Fibroblast of peridontal ligament (primary cell): ENCODE results near the gene IZUMO1R.
"Not testable (repeated sequence)": the region's sequence is repeated elsewhere in the genome, so short reads cannot be mapped to it uniquely, and the experiment has no call there.

ENCODE experiments used
- DNase-seq: peaks from one replicate; pipeline ENCODE4 v3.0.0-alpha.2; 2010; ENCODE audit errors: extremely low read depth

Gene IZUMO1R

DNA sequence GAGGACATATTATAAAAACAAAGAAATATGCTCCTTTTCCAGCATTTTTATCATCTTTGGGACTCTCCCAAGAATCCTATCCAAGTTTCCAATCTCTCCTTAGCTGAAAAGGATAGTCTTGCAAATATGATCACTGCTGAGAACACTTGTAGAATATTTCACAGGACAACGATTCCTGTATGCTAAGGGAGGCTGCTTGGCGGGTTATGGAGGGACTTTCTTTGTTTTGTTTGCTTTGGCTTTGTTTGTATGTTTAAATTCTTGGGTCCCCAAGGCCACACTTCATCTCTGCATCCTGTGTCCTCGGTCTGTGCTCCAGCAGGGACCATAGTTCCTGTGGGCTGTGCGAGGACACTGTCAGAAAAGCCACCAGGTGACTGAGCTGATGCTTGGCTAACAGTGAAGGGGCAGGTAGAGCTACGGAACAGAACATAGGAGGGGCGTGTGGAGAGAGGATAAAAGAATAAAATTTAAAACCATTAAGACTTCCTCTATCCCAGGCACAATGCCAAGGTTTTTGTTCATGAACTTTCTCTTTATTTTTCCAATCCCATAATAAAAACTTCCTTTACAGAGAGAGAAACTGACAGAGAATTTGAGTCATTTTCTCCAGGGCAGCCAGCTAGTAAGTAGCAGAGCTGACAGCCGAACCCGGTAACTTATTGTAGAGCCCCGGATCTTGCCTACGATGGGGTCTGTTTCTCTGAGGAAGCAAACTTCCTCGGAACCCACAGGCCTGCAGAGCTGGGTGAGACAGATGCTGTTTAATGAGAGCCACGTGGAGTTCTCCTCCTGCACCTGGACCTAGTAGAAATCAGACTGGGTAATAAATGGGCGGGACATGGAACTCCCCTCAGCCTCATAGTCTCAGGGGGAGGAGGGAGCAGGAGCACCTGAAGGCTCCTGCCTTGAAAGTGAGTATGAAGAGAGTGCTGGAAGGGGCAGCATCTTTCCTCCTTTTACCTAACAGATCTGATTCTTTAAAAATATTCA, at the start of gene IZUMO1R:
IZUMO1R (plus strand) TSS at position 615 of the 993 bp plus-strand sequence. CDS start 1,057 bp downstream, outside the sequence.
- peak; percentile 24 for DNase-seq

- DNase-seq = no peak
These were observed 32.5 kb upstream of the IZUMO1R start for GRCh38 chr11:94271885-94272372.

DNA sequence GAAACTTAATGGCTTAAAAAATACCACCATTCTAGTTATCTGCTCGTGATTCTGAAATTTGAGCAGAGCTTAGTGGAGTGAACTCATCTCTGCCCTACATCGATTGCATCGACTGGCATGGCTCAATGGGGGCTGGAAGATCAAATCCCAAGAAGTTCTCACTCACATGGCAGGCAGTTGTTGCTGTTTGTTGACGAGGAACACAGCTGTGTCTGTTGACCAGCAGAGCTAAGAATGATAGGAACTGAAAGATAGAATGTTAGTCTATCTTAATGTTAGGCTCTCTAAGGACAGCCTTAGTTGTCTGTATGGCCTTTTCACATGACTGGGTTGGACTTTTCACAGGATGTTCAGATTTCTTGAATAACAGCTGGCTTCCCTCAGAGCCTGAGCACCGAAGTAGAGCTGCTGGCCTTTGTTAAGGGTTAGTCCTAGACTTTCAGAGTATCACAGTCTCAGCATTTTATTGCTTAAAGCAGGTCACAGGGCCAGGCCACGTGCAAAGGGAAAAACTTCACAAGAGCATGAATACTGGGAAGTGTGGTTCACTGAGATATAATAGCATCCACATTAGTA, 31.6 kb upstream of the IZUMO1R start:
- no peak for DNase-seq

- DNase-seq = no peak
These were observed 28.4 kb upstream of the IZUMO1R start for GRCh38 chr11:94275961-94276360.

DNA sequence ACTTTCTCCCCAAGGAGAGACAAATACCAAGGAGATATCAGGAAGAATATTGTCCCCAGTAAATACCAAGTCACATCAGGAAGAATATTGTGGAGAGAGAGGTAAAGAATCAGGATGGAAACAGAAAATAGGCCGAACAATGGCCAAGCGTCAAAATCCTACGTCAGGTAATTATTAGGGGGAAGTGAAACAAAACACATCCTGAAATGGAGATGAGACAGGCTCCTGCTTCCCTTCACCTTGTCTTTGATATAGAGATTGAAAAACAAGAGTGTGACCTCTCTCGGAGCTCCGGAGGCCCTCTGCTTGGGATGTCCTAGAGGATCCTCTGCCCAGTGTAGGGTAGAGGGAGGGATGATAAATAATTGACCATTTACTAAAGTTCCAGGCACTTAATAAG, 27.4 kb upstream of the IZUMO1R start:
- DNase-seq = no peak

DNA sequence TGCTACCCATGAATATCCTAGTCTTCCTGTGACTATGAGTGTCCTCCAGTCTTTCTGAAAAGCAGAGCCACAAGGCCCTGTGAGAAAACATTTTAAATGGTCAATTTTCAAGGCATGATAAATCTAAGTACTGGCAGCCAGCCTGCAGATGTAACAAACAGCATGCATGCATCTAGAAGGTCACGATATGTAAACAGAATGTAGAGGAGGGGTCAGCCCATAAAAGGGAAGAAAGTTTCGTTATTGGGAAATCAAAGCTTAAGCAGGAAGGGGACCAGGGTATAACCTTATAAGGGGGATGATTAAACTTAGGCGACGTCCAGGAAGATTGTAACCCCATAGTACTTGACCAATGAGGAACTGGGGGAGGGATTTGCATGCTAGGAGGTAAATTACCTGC, 26.2 kb upstream of the IZUMO1R start:
- DNase-seq = not testable (repeated sequence)

DNA sequence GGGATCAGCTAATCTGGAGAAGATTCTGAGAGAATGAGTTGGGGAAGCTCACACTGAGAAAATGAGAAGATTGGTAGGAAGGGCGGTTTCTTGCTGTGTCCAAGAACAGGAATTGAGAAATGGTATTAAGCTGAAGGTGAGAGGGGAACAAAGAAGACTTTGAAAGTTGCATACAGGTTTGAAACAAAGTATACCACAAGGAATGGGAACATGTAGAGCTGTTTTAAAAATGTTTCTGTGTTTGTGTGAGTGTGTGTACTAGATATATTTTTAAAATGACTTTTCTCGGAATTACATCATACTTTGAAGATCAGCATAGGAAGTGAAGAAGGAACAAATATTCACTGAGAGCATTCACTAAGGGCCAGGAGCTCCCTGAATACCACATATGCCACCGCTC, 24.4 kb upstream of the IZUMO1R start:
- DNase-seq = no peak

DNA sequence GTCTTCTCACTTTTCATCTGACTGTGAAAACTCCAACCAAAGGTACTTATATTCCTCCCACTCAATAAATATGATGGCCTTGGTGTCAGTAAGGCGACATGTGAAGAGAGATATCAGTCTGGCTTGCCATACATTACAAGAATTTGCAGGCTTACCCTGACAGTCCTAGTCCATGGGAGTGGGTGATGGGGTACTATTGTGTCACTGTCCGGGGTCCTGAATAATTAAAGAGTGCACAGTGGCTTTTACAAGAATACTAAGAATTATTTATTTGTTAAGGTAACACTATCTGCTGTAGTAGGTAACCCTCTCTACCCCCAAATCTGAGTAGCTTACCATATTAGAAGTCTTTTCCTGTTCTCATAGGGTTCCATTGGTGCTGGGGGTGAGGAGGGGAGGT, 23.1 kb upstream of the IZUMO1R start:
- DNase-seq = no peak

DNA sequence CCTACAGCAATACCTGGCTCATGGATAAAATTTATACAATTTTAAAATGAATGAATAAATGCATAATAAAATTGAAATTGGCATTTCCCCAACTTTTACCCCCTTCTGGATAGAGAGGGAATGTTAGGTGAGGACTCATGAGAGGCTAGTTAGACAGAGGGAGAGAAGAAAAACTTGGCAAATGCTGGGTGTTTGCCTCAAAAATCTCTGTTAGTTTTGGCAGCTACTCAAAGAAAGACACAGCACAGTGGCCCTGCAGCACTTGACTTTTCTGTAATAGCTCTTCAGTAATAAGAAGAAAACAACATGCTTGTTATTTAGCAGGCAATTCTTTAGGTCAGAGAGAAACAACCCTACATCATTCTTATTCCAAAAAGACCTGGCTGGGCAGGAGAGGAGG, 20.7 kb upstream of the IZUMO1R start:
- DNase-seq = no peak

- no peak for DNase-seq
These were observed 8.8 kb upstream of the IZUMO1R start for GRCh38 chr11:94295534-94295933.

- no peak for DNase-seq
These were observed 6.3 kb upstream of the IZUMO1R start for GRCh38 chr11:94297985-94298576.

DNA sequence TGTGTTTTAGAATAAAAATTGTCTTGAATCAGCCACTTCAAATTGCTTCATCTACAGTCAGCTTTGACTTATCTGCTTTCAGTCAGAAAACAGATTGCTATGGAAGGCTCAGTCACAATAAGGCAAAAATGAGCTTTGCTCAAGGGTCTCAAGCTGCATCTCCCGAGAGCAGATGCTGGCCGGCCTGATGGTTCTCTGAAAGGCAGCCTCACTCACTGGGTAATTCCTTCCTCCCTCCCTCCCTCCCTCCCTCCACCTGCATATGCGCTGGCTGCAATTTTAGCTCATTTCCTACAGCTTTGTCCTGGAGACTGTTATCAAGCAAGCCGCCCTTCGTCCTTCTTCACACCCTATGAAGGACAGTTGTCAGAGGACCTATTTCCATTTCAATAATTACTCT, 1.6 kb upstream of the IZUMO1R start:
- no peak for DNase-seq

DNA sequence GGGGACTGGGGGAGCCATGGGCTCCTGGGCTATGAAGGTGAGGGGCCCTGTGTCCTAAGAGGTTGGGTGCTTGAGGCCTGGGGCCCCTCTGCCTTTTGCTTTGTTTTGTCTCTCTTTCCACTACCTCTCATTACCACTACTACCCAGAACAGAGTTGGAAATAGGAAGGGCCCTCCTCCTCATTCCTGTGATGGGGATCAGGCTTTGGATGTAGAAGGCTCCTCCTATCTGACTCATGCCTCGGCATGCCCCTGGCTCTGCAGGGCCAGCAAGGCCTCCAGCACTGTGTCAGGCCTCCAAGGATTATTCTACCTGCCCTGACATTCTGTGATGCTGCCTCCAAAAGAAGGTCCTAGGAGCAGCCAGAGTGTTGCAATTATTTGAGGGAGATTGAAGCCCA, 766 bp downstream of the IZUMO1R start:
- DNase-seq = peak; percentile 12

DNA sequence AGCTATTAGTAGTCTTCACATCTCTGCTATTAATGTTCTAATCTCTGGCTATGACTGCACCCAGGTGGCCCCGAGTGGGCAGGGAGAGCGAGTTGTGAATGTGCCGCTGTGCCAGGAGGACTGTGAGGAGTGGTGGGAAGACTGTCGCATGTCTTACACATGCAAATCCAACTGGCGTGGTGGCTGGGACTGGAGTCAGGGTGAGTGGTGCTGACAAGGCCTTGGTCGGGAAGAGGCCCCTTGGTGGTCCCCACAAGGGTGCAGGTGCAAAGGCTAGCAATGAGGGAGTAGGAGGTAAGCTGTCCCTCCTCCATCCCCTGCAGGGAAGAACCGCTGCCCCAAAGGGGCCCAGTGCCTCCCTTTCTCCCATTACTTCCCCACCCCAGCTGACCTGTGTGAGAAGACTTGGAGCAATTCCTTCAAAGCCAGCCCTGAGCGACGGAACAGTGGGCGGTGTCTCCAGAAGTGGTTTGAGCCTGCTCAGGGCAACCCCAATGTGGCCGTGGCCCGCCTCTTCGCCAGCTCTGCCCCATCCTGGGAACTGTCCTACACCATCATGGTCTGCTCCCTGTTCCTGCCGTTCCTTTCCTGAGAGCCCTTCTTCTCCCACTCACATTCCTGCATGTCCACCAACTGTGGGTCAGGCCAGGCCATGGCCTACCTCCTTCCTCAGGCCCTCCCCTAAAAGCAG, 2.9 kb downstream of the IZUMO1R start:
- DNase-seq = no peak

DNA sequence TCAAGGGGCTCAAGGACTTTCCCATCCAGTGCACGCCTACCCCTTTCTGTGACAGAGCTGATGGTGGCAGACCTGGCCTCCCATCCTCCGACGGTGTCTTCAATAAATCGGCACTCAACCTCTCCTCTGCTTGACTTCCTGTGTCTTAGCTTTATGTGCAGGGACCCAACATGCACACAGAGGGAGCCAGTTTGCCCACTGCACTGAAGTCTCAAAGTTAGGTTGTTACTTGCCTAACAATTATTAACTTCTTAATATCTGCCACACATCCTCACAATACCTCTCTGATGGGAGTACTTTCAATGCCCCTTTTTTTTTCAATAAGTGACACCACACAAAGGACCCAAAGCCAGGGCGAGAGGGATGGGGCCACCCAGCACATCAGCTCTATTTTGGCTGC, 3.6 kb downstream of the IZUMO1R start:
- DNase-seq = no peak

GRCh38 chr11:94309757-94310156, 5.4 kb downstream of the IZUMO1R start:
- no peak for DNase-seq

- no peak for DNase-seq
These were observed 6.0 kb downstream of the IZUMO1R start for GRCh38 chr11:94310191-94310875.

- DNase-seq = no peak
These were observed 8.0 kb downstream of the IZUMO1R start for GRCh38 chr11:94312339-94312738.

- DNase-seq = no peak
These were observed 9.7 kb downstream of the IZUMO1R start for GRCh38 chr11:94314064-94314463.

GRCh38 chr11:94315664-94316063, 11.3 kb downstream of the IZUMO1R start:
- peak; percentile 7 for DNase-seq

DNA sequence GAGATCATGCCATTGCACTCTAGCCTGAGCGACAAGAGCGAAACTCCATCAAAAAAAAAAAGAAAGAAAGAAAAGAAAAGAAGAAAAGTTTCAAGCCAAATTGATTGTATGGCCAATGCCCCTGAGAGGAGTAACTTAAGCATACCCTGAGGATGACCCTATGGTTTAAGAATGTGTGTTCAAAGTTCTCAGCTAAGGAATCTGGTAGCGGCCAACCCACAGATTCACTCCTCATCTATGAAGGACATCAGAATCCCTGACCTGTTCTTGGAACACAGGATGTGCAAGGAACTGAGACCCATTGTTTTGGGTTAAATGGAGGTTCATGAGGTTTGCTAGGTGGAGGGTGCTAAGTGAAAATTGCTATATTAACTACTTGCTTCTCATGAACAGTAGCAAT, 18.1 kb downstream of the IZUMO1R start:
- no peak for DNase-seq
